GM19324 (cell line): Measurements from ENCODE around the gene TIMD4.
"Not testable (repeated sequence)": the region's sequence is repeated elsewhere in the genome, so short reads cannot be mapped to it uniquely, and the experiment has no call there.

Experiments used
- ATAC-seq: cut with Tn5 transposase; IDR thresholded peaks from one replicate; pipeline ENCODE4 v1.9.1; 2021; ENCODE audit warnings: mild to moderate bottlenecking, moderate library complexity; ENCODE audit not compliant: unreplicated experiment, low FRiP score

TIMD4 gene

GRCh38 chr5:156963125-156963524 is at the start of gene TIMD4:
Gene TIMD4 (minus strand): TSS chr5:156963226. CDS start chr5:156963198, 28 bp downstream.
- ATAC-seq: no peak

- ATAC-seq: no peak
Measured at GRCh38 chr5:157006262-157006661, 43.2 kb upstream of the TIMD4 start.

DNA sequence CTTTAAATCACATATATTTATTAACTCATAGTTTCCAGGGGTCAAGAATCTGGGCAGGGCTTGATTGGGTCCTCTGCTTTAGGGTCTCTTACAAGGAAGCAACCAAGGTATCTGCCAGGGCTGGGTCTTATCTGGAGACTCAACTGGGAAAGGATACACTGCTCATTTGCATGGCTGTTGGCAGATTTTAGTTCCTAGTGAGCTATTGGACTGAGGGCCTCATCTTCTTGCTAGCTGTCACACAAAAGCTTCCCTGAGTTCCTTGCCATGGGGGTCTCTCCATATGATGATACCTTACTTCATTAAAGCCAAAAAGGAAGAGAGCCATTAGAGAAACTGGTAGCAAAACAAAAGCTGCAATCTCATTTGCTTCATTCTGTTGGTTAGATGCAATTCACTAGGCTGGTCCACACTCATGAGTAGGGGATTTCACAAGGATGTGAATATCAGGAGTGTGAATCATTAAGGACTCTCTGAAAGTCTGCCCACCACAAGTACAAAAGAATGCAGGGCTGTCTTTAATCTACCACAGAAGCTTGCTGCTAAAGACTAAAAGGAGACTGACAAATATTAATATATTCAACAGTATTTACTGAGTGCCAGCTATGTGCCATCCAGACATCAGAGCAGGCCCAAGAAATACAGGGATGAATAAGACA is 42.0 kb upstream of the TIMD4 start:
- no peak for ATAC-seq

- ATAC-seq: no peak
Measured at GRCh38 chr5:156991714-156992113, 28.7 kb upstream of the TIMD4 start.

GRCh38 chr5:156984064-156984463 is 21.0 kb upstream of the TIMD4 start:
- no peak for ATAC-seq

DNA sequence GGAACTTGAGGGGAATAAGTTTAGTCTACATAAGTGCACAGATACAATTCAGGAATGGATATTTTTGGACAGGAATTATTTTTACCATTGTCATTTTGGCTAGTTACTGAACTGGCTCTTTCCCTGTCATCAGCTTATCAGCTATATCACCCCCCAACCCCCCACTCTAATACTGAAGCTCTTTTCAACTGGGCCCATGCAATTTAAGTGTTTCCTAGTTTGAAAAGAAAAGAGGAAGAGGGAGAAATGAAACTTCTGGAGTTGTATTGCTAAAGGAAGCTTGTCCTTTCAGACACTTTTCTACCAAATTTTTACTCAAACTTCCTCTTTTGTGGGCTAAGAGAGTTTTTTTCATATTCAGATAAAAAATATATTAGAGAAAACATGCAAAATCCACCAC is 18.5 kb upstream of the TIMD4 start:
- ATAC-seq: no peak

- no peak for ATAC-seq
Measured at GRCh38 chr5:156974328-156974727, 11.3 kb upstream of the TIMD4 start.

- ATAC-seq: no peak
Measured at GRCh38 chr5:156971848-156972525, 9.0 kb upstream of the TIMD4 start.

GRCh38 chr5:156971415-156971814 is 8.4 kb upstream of the TIMD4 start:
- ATAC-seq: no peak

GRCh38 chr5:156967386-156967785 is 4.4 kb upstream of the TIMD4 start:
- not testable (repeated sequence) for ATAC-seq

DNA sequence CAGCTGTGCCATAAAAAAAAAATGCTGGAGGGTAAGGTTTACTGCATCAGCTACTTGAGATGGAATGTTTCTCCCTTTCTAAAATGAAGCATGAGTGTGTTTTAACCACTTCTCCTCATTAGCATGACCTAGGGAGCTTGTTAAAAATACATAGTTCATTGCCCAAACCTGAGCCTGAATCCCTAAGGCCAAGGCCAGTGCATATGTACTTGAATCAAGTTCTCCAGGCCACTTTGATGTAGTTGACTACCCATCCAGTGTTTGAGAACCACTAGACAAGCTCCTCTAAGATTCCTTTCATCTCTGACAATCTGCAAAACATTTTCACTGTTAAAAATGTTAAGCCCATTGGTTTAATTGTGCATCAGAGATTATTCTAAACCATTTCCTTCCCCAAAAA is 6.7 kb downstream of the TIMD4 start:
- no peak for ATAC-seq

GRCh38 chr5:156951359-156951758 is 11.7 kb downstream of the TIMD4 start:
- no peak for ATAC-seq

- no peak for ATAC-seq
Measured at GRCh38 chr5:156950716-156951115, 12.3 kb downstream of the TIMD4 start.

GRCh38 chr5:156949424-156949823 is 13.6 kb downstream of the TIMD4 start:
- ATAC-seq: no peak

GRCh38 chr5:156947925-156948324 is 15.1 kb downstream of the TIMD4 start:
- ATAC-seq: no peak

- peak; percentile 92 for ATAC-seq
Measured at GRCh38 chr5:156942064-156942463, 21.0 kb downstream of the TIMD4 start.

- not testable (repeated sequence) for ATAC-seq
Measured at GRCh38 chr5:156940462-156940861, 22.6 kb downstream of the TIMD4 start.

DNA sequence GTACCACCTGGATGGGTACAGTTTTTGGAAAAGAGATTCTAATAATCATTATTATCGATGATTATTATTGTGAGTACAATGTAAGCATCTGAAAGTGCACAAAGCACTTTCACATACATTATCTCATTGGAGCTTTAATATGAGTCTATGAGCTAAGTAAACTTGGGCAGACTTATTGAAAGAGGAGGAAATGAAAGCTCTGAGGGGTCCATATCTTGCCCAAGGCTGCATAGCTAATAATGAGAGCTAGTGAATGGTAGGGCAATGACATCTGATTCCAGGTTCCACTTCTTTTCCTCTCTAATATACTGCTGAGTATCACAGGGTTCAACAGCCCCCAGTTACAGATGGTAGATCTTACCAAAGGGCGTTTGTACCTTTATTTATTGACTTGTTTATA is 26.1 kb downstream of the TIMD4 start:
- ATAC-seq: no peak

DNA sequence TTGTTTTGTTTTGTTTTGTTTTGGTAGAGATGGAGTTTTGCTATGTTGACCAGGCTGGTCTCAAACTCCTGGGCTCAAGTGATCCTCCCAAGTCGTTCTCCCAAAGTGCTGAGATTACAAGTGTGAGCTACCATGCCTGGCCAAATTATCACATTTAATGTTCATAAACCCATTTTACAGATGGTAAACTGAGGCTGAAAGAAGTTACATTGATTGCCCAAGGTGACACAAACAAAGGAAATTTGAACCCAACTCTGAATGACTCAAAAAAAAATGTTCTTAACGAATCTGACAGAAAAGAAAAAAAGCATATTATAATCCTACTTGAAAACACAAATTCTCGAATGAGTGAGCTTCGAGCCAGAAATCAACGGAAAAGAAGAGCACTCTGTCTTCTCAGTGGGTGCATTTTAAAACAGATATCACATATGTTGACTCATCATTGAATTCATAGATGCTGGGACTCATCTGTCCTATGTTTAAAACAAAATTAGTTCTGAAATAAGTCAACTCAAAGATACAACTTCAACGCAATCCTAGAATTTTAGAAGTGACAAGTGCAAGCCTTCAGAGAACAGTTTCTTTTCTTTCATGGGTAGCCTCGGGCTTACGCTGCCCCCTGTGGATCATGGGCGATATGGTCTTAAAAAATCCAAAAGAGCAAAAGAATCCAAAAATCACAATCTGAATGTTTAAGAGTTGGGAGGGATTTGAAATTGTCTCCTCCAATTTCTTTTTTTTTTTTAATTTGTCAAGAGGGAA is 28.4 kb downstream of the TIMD4 start:
- ATAC-seq: no peak

DNA sequence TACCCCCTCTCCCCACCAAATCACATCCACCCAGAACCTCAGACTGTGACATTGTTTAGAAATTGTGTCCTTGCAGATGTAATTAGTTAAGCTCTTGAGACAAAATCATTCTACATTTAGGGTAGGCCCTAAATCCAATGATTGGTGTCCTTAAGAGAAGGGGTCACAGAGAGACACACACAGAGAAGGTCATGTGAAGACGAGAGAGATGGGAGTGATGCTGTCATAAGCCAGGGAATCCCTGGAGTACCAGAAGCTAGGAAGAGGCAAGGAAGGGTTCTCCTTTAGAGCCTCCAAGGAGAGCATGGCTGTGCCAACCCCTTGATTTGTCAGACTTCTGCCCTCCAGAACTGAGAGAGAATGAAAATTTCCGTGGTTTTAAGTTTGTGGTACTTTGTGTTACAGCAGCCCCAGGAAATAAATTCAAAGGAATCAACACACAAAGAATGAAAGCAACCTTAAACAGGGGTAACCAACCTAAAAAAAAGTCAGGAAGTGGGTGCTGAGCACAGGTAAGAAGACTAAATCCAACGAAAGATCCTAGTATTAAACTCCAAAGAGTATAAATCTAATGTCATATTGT is 33.6 kb downstream of the TIMD4 start:
- no peak for ATAC-seq

DNA sequence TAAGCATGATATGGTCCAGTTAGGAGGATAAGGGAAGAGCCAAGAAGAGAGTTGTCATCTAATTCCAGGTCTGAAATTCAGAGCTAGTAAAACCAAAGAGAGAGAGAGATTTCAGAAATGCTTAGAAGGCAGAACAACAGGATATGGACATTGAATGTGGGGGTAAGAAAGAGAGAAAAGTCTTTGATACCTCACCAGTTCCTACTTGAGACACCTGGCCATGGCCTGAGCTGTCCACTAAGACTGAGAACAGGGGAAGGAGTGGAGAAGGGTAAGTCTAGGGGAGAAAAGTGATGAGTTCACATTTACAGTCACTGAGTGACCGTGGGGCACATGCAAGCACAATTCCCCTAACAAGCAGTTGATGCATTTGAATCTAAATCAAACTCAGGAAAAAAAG is 35.5 kb downstream of the TIMD4 start:
- no peak for ATAC-seq
